GM18873 (cell line): ENCODE measurements around the gene CTU2.

Experiments
- ATAC-seq: cut with Tn5 transposase; IDR thresholded peaks from one replicate; pipeline ENCODE4 v1.9.1; 2021; ENCODE audit warnings: mild to moderate bottlenecking, moderate library complexity, moderate number of reproducible peaks; ENCODE audit not compliant: unreplicated experiment, low FRiP score

Gene CTU2

GRCh38 chr16:88725609-88726407 is 19.5 kb downstream of the CTU2 start:
- ATAC-seq = no peak

GRCh38 chr16:88726408-88726749 is 20.1 kb downstream of the CTU2 start:
- no peak for ATAC-seq

GRCh38 chr16:88726981-88727380 is 20.7 kb downstream of the CTU2 start:
- ATAC-seq = no peak

GRCh38 chr16:88727871-88728270 is 21.6 kb downstream of the CTU2 start:
- ATAC-seq = no peak

GRCh38 chr16:88730632-88731607 is 24.6 kb downstream of the CTU2 start:
- ATAC-seq = no peak

GRCh38 chr16:88731699-88732098 is 25.4 kb downstream of the CTU2 start:
- ATAC-seq = no peak

GRCh38 chr16:88732172-88732960 is 26.1 kb downstream of the CTU2 start:
- no peak for ATAC-seq

GRCh38 chr16:88732961-88733294 is 26.6 kb downstream of the CTU2 start:
- no peak for ATAC-seq

- no peak for ATAC-seq
These were observed 27.5 kb downstream of the CTU2 start for GRCh38 chr16:88733630-88734360.

- ATAC-seq = no peak
These were observed 28.0 kb downstream of the CTU2 start for GRCh38 chr16:88734361-88734728.

- ATAC-seq = no peak
These were observed 28.8 kb downstream of the CTU2 start for GRCh38 chr16:88735121-88735520.

- ATAC-seq = no peak
These were observed 29.3 kb downstream of the CTU2 start for GRCh38 chr16:88735616-88736015.

GRCh38 chr16:88736088-88736487 is 29.8 kb downstream of the CTU2 start:
- ATAC-seq = no peak

- ATAC-seq = no peak
These were observed 30.2 kb downstream of the CTU2 start for GRCh38 chr16:88736496-88736895.

GRCh38 chr16:88737298-88738150 is 31.2 kb downstream of the CTU2 start:
- no peak for ATAC-seq

GRCh38 chr16:88738151-88739084 is 32.1 kb downstream of the CTU2 start:
- no peak for ATAC-seq

- ATAC-seq = no peak
These were observed 33.1 kb downstream of the CTU2 start for GRCh38 chr16:88739139-88739976.
